Loucy (cell line): ENCODE data around the gene BCKDK.

Experiments
- H2AFZ ChIP-seq: fragments of 200-600 bp; sonication (generic); 2 replicates; pipeline ENCODE4 v1.6.0; 2016; ENCODE audit warnings: antibody characterized with exemption, mild to moderate bottlenecking, low read length, moderate library complexity
- H3F3A ChIP-seq: fragments of 200-600 bp; 2 replicates; pipeline ENCODE4 v1.6.0; 2016; ENCODE audit warnings: antibody characterized with exemption, low read depth, mild to moderate bottlenecking
- H3K27me3 ChIP-seq: fragments of 200-600 bp; sonication (generic); 2 replicates; pipeline ENCODE4 v1.6.1; 2014; ENCODE audit warnings: low read length, mild to moderate bottlenecking; ENCODE audit not compliant: insufficient read depth, poor library complexity, severe bottlenecking
- H3K36me3 ChIP-seq: fragments of 200-600 bp; sonication (generic); 2 replicates; pipeline ENCODE4 v1.6.1; 2016; ENCODE audit warnings: low read length; ENCODE audit not compliant: insufficient read depth
- H3K4me1 ChIP-seq: fragments of 200-600 bp; sonication (generic); 2 replicates; pipeline ENCODE4 v1.5.1; 2014; ENCODE audit warnings: low read length, mild to moderate bottlenecking; ENCODE audit not compliant: insufficient read depth, poor library complexity, severe bottlenecking
- H3K4me2 ChIP-seq: fragments of 200-600 bp; sonication (generic); 2 replicates; pipeline ENCODE4 v1.6.0; 2014; ENCODE audit warnings: antibody characterized with exemption, low read length, low read depth, mild to moderate bottlenecking; ENCODE audit not compliant: poor library complexity, severe bottlenecking
- H3K4me3 ChIP-seq: fragments of 200-600 bp; sonication (generic); 2 replicates; pipeline ENCODE4 v1.5.1; 2014; ENCODE audit warnings: low read length, mild to moderate bottlenecking, mixed read lengths; ENCODE audit not compliant: poor library complexity, severe bottlenecking
- H3K79me2 ChIP-seq: fragments of 200-600 bp; sonication (generic); 2 replicates; pipeline ENCODE4 v1.6.1; 2014; ENCODE audit warnings: low read length; ENCODE audit not compliant: insufficient read depth
- H3K9ac ChIP-seq: fragments of 200-600 bp; sonication (generic); 2 replicates; pipeline ENCODE4 v1.6.0; 2014; ENCODE audit warnings: mild to moderate bottlenecking, low read depth, low read length, moderate library complexity; ENCODE audit not compliant: poor library complexity, severe bottlenecking
- H3K9me2 ChIP-seq: fragments of 200-600 bp; sonication (generic); replicated peaks from 2 replicates; pipeline ENCODE4 v1.6.1; 2016; ENCODE audit warnings: low read depth, low read length, mixed read lengths
- H3K9me3 ChIP-seq: fragments of 200-600 bp; sonication (generic); 2 replicates; pipeline ENCODE4 v1.6.1; 2014; ENCODE audit warnings: mild to moderate bottlenecking, antibody characterized with exemption, low read length, low read depth; ENCODE audit not compliant: insufficient read depth
- H4K20me1 ChIP-seq: fragments of 200-600 bp; sonication (generic); 2 replicates; pipeline ENCODE4 v1.6.0; 2014; ENCODE audit warnings: antibody characterized with exemption, low read length, mild to moderate bottlenecking; ENCODE audit not compliant: insufficient read depth, poor library complexity, severe bottlenecking
- EZH2phosphoT487 ChIP-seq: fragments of 200-600 bp; IDR thresholded peaks from 2 replicates; pipeline ENCODE4 v1.6.1; 2018; ENCODE audit warnings: antibody characterized with exemption, mild to moderate bottlenecking, moderate library complexity, borderline replicate concordance
- TF ChIP-seq, protein P1 (sequence below): fragments of 200-600 bp; sonication (generic); conservative IDR thresholded peaks from 2 replicates; pipeline ENCODE4 v1.5.1; 2014; ENCODE audit warnings: mild to moderate bottlenecking, antibody characterized with exemption, low read length

The BCKDK gene

DNA sequence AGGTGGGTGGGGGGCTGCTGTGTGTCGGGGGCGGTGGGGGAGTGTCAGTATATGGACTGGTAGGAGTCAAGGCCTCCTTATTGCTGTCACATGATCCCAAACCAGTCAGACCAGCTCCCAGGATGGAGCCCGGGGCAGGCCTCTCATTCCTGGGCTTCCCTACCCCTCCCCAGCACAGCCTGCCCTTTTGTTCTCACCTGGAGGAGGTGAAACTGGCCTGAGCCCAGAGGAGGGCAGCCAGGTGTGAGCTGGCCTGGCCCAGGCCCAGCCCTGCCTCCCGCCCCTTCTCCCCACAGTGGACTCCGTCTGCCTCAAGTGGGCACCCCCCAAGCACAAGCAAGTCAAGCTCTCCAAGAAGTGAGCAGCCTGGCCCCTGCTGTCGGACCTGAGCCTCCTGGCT is 22.7 kb downstream of the BCKDK start:
- Histone ChIP-seq H3K9ac (no peak overlapping the region), H3K4me1 (no peaks in the 10 kb centered on the region), H3K4me3 (no peak overlapping the region), H3K9me3 (no peaks in the 10 kb centered on the region), H4K20me1 (no peaks in the 10 kb centered on the region), H3K79me2 (no peaks in the 10 kb centered on the region), H3K4me2 (no peak overlapping the region), H2AFZ (no peak overlapping the region), H3K9me2 (no peaks in the 10 kb centered on the region), H3F3A (no peaks in the 10 kb centered on the region), H3K27me3 (no peaks in the 10 kb centered on the region), H3K36me3 (no peaks in the 10 kb centered on the region)
- TF ChIP-seq EZH2phosphoT487 = no peak

DNA sequence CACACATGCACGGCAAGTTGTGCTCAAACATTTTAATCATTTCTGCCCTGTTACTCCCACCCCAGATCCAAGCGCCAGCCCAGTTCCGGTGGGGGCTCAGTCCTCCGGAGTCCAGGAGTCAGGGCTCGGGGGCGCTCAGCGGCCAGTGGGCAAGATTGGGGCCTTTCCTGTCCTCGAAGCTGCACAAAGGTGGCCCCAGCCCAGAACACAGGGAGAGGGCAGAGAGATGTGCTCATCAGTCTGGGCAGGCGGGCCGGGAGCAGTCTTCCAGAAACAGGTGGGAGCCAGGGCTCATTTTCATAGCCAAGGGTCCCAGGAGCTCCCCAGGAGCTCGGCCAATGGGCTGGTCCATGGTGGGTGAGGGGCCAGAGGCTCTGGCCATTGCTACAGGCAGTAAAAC is 23.2 kb downstream of the BCKDK start:
- H3K36me3 ChIP-seq = no peaks in the 10 kb centered on the region
- H3K27me3 ChIP-seq = no peaks in the 10 kb centered on the region
- H2AFZ ChIP-seq = no peak overlapping the region
- H3F3A ChIP-seq = no peaks in the 10 kb centered on the region
- H3K79me2 ChIP-seq = no peaks in the 10 kb centered on the region
- H4K20me1 ChIP-seq = no peaks in the 10 kb centered on the region
- no peak overlapping the region for H3K4me3 ChIP-seq
- TF ChIP-seq, protein P1, sequence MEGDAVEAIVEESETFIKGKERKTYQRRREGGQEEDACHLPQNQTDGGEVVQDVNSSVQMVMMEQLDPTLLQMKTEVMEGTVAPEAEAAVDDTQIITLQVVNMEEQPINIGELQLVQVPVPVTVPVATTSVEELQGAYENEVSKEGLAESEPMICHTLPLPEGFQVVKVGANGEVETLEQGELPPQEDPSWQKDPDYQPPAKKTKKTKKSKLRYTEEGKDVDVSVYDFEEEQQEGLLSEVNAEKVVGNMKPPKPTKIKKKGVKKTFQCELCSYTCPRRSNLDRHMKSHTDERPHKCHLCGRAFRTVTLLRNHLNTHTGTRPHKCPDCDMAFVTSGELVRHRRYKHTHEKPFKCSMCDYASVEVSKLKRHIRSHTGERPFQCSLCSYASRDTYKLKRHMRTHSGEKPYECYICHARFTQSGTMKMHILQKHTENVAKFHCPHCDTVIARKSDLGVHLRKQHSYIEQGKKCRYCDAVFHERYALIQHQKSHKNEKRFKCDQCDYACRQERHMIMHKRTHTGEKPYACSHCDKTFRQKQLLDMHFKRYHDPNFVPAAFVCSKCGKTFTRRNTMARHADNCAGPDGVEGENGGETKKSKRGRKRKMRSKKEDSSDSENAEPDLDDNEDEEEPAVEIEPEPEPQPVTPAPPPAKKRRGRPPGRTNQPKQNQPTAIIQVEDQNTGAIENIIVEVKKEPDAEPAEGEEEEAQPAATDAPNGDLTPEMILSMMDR = no peak
- TF ChIP-seq EZH2phosphoT487 = no peak
- H3K9me3 ChIP-seq = no peaks in the 10 kb centered on the region
- H3K4me1 ChIP-seq = no peaks in the 10 kb centered on the region
- no peaks in the 10 kb centered on the region for H3K9me2 ChIP-seq
- H3K4me2 ChIP-seq = no peak overlapping the region
- H3K9ac ChIP-seq = no peak overlapping the region

GRCh38 chr16:31131841-31132271 is 23.7 kb downstream of the BCKDK start:
- Histone ChIP-seq H3K4me1 (no peaks in the 10 kb centered on the region), H4K20me1 (no peaks in the 10 kb centered on the region), H3F3A (no peaks in the 10 kb centered on the region), H3K9ac (no peak overlapping the region), H3K36me3 (no peaks in the 10 kb centered on the region), H3K79me2 (no peaks in the 10 kb centered on the region), H3K27me3 (no peaks in the 10 kb centered on the region), H3K4me2 (no peak overlapping the region), H3K9me2 (no peaks in the 10 kb centered on the region), H3K4me3 (no peak overlapping the region), H3K9me3 (no peaks in the 10 kb centered on the region), H2AFZ (no peak overlapping the region)
- TF ChIP-seq EZH2phosphoT487 = no peak
- TF ChIP-seq, protein P1 = no peak

DNA sequence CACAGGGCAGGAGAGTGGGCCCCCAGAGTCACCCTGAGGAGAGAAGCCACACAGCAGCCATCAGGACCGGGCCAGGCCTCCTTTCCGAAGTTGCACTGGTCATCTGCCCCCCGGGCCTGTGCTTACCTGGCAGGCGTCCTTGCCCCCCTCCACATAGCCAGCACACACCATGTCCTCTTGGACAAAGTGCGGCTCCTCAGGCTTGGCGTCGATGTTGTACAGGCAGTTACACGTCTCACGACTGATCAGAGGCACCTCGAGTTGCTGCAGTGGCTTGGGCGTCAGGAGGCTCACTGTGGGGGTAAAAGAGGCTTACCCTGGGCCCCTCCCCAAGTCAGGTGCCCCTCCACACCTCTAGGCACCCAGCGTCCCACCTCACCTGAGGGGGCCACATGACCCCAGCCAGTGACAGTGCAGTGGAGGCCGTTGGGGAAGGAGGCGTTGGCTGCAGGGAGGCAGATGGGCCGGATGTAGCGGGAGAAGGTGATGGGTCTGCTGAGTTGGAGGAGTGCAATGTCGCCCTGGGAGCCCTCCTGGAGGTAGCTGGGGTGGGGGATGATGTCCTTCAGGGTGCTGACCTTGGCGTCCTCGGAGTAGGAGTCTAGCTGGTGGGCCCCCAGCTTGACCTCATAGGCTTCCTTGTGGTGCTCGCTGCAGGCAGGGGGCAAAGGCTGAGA is 24.3 kb downstream of the BCKDK start:
- H4K20me1 ChIP-seq = no peaks in the 10 kb centered on the region
- no peak overlapping the region for H2AFZ ChIP-seq
- no peaks in the 10 kb centered on the region for H3K27me3 ChIP-seq
- no peaks in the 10 kb centered on the region for H3K4me1 ChIP-seq
- no peaks in the 10 kb centered on the region for H3K9me3 ChIP-seq
- no peak overlapping the region for H3K4me3 ChIP-seq
- no peaks in the 10 kb centered on the region for H3K79me2 ChIP-seq
- H3K36me3 ChIP-seq = no peaks in the 10 kb centered on the region
- H3F3A ChIP-seq = no peaks in the 10 kb centered on the region
- H3K9ac ChIP-seq = no peak overlapping the region
- H3K4me2 ChIP-seq = no peak overlapping the region
- no peaks in the 10 kb centered on the region for H3K9me2 ChIP-seq
- TF ChIP-seq, protein P1 = no peak
- no peak for TF ChIP-seq EZH2phosphoT487
